Thyroid gland (tissue), 4 donors: ENCODE measurements around the gene CGB7. TPM values are rescaled to one million over a fixed set of nuclear protein-coding genes. Genes with fewer than 3 reads are reported as not detected.

ENCODE experiments used
- DNase-seq, 2 donors: peaks; one replicate each; pipeline ENCODE4 v3.0.0-alpha.2; 2019
- H3K27ac ChIP-seq, 3 donors: fragments of 200-600 bp; sonication (generic); 1 replicate in 2 of 3; 2 replicates in 1 of 3; pipeline ENCODE4 v1.5.1; 2016 to 2019; ENCODE audit warnings: mild to moderate bottlenecking in 1 of 3, moderate library complexity in 1 of 3
- H3K27me3 ChIP-seq: fragments of 200-600 bp; sonication (generic); one replicate; pipeline ENCODE4 v1.5.1; 2019
- H3K36me3 ChIP-seq, 2 donors: fragments of 200-600 bp; sonication (generic); one replicate each; pipeline ENCODE4 v1.5.1; 2016 to 2019
- H3K4me1 ChIP-seq, 2 donors: fragments of 200-600 bp; sonication (generic); one replicate each; pipeline ENCODE4 v1.5.1; 2017 to 2019
- H3K4me3 ChIP-seq, 3 donors: fragments of 200-600 bp; sonication (generic); replicated peaks in 1 of 3; 1 replicate in 2 of 3; 2 replicates in 1 of 3; pipeline ENCODE4 v1.5.1; 2016; ENCODE audit warnings: mild to moderate bottlenecking in 1 of 3
- H3K9me3 ChIP-seq: fragments of 200-600 bp; sonication (generic); one replicate; pipeline ENCODE4 v1.5.1; 2017
- POLR2A ChIP-seq, 2 donors: fragments of 450-650 bp; IDR thresholded peaks; one replicate each; pipeline ENCODE4 v1.6.1; 2017; ENCODE audit warnings: antibody characterized with exemption in 2 of 2, mild to moderate bottlenecking in 2 of 2, moderate library complexity in 1 of 2
- WGBS, 2 donors: methylation state at CpG; one replicate each; pipeline ENCODE4 v1.1.5; 2017; 5-methylcytosine and 5-hydroxymethylcytosine counted together
- intact Hi-C: fragments of 100-400 bp; cut with DNase I; formaldehyde crosslinking; loops from one replicate; pipeline ENCODE4 v1.15.1; 2023
- total RNA-seq, 4 donors: library from RNA; depleted of rRNA; stranded (reverse); fragments of >200 nt; gene quantifications; one replicate each; pipeline ENCODE4 v1.2.3, GENCODE V29; 2016
- TF ChIP-seq, protein P1 (sequence below), 6 experiments: fragments of 200-600 bp in 3 of 6; fragments of 450-650 bp in 3 of 6; sonication (generic) in 3 of 6; IDR thresholded peaks; one replicate each; pipeline ENCODE4 v1.5.1; 2016 to 2019; ENCODE audit warnings: antibody characterized with exemption in 6 of 6, mild to moderate bottlenecking in 2 of 6, inconsistent platforms in 1 of 6, moderate library complexity in 1 of 6

CGB7 gene
- total RNA-seq, 4 donors from 2014 or later: not detected

- no peaks in the 10 kb centered on the region for H3K27me3 ChIP-seq
- H3K4me3 ChIP-seq: no peak overlapping the region
- no peak for DNase-seq
- H3K4me1 ChIP-seq: peaks cover 8 to 19% of the 10 kb centered on the region in 2 donors
- TF ChIP-seq, protein P1, sequence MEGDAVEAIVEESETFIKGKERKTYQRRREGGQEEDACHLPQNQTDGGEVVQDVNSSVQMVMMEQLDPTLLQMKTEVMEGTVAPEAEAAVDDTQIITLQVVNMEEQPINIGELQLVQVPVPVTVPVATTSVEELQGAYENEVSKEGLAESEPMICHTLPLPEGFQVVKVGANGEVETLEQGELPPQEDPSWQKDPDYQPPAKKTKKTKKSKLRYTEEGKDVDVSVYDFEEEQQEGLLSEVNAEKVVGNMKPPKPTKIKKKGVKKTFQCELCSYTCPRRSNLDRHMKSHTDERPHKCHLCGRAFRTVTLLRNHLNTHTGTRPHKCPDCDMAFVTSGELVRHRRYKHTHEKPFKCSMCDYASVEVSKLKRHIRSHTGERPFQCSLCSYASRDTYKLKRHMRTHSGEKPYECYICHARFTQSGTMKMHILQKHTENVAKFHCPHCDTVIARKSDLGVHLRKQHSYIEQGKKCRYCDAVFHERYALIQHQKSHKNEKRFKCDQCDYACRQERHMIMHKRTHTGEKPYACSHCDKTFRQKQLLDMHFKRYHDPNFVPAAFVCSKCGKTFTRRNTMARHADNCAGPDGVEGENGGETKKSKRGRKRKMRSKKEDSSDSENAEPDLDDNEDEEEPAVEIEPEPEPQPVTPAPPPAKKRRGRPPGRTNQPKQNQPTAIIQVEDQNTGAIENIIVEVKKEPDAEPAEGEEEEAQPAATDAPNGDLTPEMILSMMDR (IDR thresholded peaks at IDR 0.05): no peak
- no peak for TF ChIP-seq POLR2A (IDR thresholded peaks at IDR 0.05)
- intact Hi-C loops: no loop called here
- no peaks in the 10 kb centered on the region for H3K9me3 ChIP-seq
- no peak overlapping the region for H3K27ac ChIP-seq
- 93% methylated on average over 2 to 10 of the region's 12 CpGs for WGBS, 2 donors
- H3K36me3 ChIP-seq: peaks cover 63 to 83% of the 10 kb centered on the region in 2 donors
Observed at GRCh38 chr19:49102303-49102702, 44.8 kb upstream of the CGB7 start.

DNA sequence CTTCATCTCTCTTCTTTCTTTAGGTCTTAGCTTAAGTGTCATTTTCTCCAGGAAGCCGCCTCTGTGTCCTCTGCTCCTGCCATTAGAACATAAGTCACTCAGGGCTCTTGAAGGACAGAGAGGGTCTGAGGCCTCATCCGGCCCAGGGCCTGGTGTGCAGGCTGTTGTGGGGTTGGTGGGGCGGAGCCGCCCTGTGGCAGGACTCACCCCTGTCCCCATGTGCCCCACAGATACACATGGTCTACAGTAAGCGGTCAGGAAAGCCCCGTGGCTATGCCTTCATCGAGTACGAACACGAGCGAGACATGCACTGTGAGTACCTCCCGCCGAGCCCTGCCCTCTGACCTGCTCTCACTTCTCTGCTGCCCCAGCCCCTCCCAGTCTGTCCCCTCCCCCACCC, 43.6 kb upstream of the CGB7 start:
- Histone ChIP-seq H3K4me1 (peaks cover 8 to 19% of the 10 kb centered on the region in 2 donors), H3K4me3 (no peak overlapping the region), H3K27me3 (no peaks in the 10 kb centered on the region), H3K27ac (no peak overlapping the region), H3K9me3 (no peaks in the 10 kb centered on the region), H3K36me3 (peaks cover 70 to 73% of the 10 kb centered on the region in 2 donors)
- intact Hi-C loops: no loop called here
- no peak for TF ChIP-seq POLR2A (IDR thresholded peaks at IDR 0.05)
- TF ChIP-seq, protein P1 (IDR thresholded peaks at IDR 0.05): no peak
- no peak for DNase-seq
- 89 to 91% methylated on average over 12 of the region's 12 CpGs for WGBS, 2 donors

- Histone ChIP-seq H3K9me3 (no peaks in the 10 kb centered on the region), H3K27ac (peak overlapping the region in 1 of 3 donors; percentile 63), H3K4me1 (peaks cover 8 to 22% of the 10 kb centered on the region in 2 donors), H3K36me3 (peaks cover 60 to 61% of the 10 kb centered on the region in 2 donors), H3K27me3 (no peaks in the 10 kb centered on the region), H3K4me3 (no peak overlapping the region)
- WGBS, 2 donors: 39 to 49% methylated on average over 4 of the region's 4 CpGs
- DNase-seq: peak; percentile 15 to 37
- intact Hi-C loops: loop anchor here (5.0 kb wide), 2 partner anchors 49 to 114 kb away; no protein-coding TSS in a partner anchor
- no peak for TF ChIP-seq POLR2A (IDR thresholded peaks at IDR 0.05)
- TF ChIP-seq, protein P1 (IDR thresholded peaks at IDR 0.05): no peak
Observed at GRCh38 chr19:49098795-49099194, 41.2 kb upstream of the CGB7 start.

DNA sequence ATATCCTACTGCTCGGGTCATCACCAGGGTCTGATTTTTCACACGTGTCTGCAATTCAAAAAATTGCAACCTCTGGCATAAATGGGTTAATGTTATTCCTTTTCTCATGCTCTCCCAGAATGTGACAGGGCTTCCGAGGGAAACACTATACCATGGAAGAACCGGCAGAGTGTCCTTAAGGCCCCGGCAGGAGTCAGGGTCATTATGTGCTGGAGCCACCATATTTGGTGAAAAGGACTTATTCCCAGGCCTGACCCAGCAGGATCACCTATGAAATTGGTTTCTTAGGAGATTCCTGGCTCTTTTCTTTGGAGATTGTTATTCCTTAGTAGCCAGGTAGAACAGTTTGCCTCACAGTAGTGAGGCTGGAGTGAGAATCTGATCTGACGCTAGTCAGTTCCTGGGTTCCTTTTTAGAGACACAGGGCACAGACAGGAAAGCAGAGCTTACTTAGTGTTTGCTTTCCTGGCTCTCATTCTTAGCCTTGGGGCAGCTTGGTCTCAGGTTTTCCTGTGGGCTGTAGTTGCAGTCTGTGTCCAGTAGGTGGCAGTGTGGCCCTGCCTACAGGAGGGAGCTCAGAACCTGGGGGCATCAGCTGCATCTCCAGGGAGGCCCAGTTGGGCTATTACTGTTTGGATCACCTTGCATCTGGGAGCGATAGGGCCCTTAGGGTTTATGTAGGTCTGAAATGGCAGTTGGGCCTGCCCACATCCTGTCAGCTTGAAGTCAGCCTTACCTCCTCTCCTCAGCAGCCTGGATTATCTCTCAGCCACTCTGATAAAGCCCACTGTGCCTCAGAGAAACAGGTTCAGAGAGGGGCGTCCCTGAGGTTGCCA, 40.1 kb upstream of the CGB7 start:
- Histone ChIP-seq H3K27me3 (no peaks in the 10 kb centered on the region), H3K36me3 (peaks cover 58 to 62% of the 10 kb centered on the region in 2 donors), H3K4me3 (no peak overlapping the region), H3K4me1 (peaks cover 8 to 22% of the 10 kb centered on the region in 2 donors), H3K9me3 (no peaks in the 10 kb centered on the region), H3K27ac (peak overlapping the region in 1 of 3 donors; percentile 13)
- TF ChIP-seq POLR2A (IDR thresholded peaks at IDR 0.05): no peak
- TF ChIP-seq, protein P1 (IDR thresholded peaks at IDR 0.05): peak in 5 of 6 experiments; percentile 97 to 98 (median 97)
- intact Hi-C loops: loop anchor here (5.0 kb wide), 2 partner anchors 50 to 115 kb away; no protein-coding TSS in a partner anchor
- WGBS, 2 donors: 53 to 58% methylated on average over 8 of the region's 8 CpGs
- DNase-seq: peak; percentile 66 to 72
